Measurements from ENCODE around the gene UBE2U. TPM values are rescaled to one million over a fixed set of nuclear protein-coding genes. Genes with fewer than 3 reads are reported as not detected.

UBE2U gene
- total and polyA plus RNA-seq, 2 experiments from 2014 or later = not detected

DNA sequence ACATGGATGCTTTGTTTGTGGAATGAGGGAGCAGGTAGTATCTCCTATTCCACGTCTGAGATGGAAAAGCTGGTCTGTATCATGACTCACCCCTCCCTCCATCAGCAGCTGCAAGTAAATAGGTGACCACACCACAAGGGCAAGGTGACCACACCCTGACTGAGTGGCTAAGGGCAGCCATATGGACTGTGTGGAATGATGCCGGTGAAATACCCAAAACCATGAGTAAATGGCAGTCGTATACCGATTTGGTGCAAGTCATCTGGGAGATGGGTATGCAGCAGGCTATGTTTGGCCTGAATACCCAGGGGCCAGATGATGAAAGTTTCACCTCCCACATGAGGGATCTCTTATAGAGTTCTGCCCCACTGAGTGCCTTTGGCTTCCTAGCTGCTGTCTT, 15.8 kb upstream of the UBE2U start:
- Histone ChIP-seq H3K36me3 (ENCODE audit: insufficient read depth) (no peaks in the 10 kb centered on the region), H2AFZ (no peak overlapping the region), H3K27ac (ENCODE audit: low read depth) (no peak overlapping the region), H3F3A (replicated peaks; ENCODE audit: low read depth) (no peaks in the 10 kb centered on the region), H3K4me3 (no peak overlapping the region), H3K79me2 (replicated peaks; ENCODE audit: insufficient read depth) (no peaks in the 10 kb centered on the region), H3K9me2 (ENCODE audit: insufficient read depth) (peaks cover 7% of the 10 kb centered on the region; the same call in 1 of the 2 replicates), H3K4me2 (no peak overlapping the region), H3K27me3 (ENCODE audit: insufficient read depth) (no peaks in the 10 kb centered on the region), H3K4me1 (ENCODE audit: insufficient read depth) (peaks cover 4% of the 10 kb centered on the region; the same call in 1 of the 2 replicates), H4K20me1 (replicated peaks; ENCODE audit: insufficient read depth) (no peaks in the 10 kb centered on the region)
- DNase-seq (ENCODE audit: low spot score) (no peak), ATAC-seq (no peak)
- TF ChIP-seq, protein P1, sequence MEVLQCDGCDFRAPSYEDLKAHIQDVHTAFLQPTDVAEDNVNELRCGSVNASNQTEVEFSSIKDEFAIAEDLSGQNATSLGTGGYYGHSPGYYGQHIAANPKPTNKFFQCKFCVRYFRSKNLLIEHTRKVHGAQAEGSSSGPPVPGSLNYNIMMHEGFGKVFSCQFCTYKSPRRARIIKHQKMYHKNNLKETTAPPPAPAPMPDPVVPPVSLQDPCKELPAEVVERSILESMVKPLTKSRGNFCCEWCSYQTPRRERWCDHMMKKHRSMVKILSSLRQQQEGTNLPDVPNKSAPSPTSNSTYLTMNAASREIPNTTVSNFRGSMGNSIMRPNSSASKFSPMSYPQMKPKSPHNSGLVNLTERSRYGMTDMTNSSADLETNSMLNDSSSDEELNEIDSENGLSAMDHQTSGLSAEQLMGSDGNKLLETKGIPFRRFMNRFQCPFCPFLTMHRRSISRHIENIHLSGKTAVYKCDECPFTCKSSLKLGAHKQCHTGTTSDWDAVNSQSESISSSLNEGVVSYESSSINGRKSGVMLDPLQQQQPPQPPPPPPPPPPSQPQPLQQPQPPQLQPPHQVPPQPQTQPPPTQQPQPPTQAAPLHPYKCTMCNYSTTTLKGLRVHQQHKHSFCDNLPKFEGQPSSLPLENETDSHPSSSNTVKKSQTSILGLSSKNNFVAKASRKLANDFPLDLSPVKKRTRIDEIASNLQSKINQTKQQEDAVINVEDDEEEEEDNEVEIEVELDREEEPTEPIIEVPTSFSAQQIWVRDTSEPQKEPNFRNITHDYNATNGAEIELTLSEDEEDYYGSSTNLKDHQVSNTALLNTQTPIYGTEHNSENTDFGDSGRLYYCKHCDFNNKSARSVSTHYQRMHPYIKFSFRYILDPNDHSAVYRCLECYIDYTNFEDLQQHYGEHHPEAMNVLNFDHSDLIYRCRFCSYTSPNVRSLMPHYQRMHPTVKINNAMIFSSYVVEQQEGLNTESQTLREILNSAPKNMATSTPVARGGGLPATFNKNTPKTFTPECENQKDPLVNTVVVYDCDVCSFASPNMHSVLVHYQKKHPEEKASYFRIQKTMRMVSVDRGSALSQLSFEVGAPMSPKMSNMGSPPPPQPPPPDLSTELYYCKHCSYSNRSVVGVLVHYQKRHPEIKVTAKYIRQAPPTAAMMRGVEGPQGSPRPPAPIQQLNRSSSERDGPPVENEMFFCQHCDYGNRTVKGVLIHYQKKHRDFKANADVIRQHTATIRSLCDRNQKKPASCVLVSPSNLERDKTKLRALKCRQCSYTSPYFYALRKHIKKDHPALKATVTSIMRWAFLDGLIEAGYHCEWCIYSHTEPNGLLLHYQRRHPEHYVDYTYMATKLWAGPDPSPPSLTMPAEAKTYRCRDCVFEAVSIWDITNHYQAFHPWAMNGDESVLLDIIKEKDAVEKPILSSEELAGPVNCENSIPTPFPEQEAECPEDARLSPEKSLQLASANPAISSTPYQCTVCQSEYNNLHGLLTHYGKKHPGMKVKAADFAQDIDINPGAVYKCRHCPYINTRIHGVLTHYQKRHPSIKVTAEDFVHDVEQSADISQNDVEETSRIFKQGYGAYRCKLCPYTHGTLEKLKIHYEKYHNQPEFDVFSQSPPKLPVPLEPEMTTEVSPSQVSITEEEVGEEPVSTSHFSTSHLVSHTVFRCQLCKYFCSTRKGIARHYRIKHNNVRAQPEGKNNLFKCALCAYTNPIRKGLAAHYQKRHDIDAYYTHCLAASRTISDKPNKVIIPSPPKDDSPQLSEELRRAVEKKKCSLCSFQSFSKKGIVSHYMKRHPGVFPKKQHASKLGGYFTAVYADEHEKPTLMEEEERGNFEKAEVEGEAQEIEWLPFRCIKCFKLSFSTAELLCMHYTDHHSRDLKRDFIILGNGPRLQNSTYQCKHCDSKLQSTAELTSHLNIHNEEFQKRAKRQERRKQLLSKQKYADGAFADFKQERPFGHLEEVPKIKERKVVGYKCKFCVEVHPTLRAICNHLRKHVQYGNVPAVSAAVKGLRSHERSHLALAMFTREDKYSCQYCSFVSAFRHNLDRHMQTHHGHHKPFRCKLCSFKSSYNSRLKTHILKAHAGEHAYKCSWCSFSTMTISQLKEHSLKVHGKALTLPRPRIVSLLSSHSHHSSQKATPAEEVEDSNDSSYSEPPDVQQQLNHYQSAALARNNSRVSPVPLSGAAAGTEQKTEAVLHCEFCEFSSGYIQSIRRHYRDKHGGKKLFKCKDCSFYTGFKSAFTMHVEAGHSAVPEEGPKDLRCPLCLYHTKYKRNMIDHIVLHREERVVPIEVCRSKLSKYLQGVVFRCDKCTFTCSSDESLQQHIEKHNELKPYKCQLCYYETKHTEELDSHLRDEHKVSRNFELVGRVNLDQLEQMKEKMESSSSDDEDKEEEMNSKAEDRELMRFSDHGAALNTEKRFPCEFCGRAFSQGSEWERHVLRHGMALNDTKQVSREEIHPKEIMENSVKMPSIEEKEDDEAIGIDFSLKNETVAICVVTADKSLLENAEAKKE (CRISPR knock-in tag; IDR thresholded peaks at IDR 0.05) = no peak
- TF ChIP-seq POLR2AphosphoS5 (IDR thresholded peaks at IDR 0.05; ENCODE audit: low read depth) (no peak), JUNB (IDR thresholded peaks at IDR 0.05; ENCODE audit: unreplicated experiment) (no peak), STAT1 (IDR thresholded peaks at IDR 0.05; ENCODE audit: unreplicated experiment) (no peak), CREB1 (CRISPR knock-in tag; IDR thresholded peaks at IDR 0.05; ENCODE audit: low read depth) (no peak), NANOG (IDR thresholded peaks at IDR 0.05; ENCODE audit: borderline replicate concordance) (no peak), ZNF114 (CRISPR knock-in tag; IDR thresholded peaks at IDR 0.05) (no peak), EZH2phosphoT487 (IDR thresholded peaks at IDR 0.05; ENCODE audit: unreplicated experiment) (no peak), ZNF331 (CRISPR knock-in tag; IDR thresholded peaks at IDR 0.05; ENCODE audit: low read depth) (no peak), EZH2 (IDR thresholded peaks at IDR 0.05; ENCODE audit: low read depth, unreplicated experiment) (no peak)
- TF ChIP-seq, protein P2, sequence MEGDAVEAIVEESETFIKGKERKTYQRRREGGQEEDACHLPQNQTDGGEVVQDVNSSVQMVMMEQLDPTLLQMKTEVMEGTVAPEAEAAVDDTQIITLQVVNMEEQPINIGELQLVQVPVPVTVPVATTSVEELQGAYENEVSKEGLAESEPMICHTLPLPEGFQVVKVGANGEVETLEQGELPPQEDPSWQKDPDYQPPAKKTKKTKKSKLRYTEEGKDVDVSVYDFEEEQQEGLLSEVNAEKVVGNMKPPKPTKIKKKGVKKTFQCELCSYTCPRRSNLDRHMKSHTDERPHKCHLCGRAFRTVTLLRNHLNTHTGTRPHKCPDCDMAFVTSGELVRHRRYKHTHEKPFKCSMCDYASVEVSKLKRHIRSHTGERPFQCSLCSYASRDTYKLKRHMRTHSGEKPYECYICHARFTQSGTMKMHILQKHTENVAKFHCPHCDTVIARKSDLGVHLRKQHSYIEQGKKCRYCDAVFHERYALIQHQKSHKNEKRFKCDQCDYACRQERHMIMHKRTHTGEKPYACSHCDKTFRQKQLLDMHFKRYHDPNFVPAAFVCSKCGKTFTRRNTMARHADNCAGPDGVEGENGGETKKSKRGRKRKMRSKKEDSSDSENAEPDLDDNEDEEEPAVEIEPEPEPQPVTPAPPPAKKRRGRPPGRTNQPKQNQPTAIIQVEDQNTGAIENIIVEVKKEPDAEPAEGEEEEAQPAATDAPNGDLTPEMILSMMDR (conservative IDR thresholded peaks at IDR 0.05; ENCODE audit: low read depth in 2 of 2) = no peak
- TF ChIP-seq, protein P3, sequence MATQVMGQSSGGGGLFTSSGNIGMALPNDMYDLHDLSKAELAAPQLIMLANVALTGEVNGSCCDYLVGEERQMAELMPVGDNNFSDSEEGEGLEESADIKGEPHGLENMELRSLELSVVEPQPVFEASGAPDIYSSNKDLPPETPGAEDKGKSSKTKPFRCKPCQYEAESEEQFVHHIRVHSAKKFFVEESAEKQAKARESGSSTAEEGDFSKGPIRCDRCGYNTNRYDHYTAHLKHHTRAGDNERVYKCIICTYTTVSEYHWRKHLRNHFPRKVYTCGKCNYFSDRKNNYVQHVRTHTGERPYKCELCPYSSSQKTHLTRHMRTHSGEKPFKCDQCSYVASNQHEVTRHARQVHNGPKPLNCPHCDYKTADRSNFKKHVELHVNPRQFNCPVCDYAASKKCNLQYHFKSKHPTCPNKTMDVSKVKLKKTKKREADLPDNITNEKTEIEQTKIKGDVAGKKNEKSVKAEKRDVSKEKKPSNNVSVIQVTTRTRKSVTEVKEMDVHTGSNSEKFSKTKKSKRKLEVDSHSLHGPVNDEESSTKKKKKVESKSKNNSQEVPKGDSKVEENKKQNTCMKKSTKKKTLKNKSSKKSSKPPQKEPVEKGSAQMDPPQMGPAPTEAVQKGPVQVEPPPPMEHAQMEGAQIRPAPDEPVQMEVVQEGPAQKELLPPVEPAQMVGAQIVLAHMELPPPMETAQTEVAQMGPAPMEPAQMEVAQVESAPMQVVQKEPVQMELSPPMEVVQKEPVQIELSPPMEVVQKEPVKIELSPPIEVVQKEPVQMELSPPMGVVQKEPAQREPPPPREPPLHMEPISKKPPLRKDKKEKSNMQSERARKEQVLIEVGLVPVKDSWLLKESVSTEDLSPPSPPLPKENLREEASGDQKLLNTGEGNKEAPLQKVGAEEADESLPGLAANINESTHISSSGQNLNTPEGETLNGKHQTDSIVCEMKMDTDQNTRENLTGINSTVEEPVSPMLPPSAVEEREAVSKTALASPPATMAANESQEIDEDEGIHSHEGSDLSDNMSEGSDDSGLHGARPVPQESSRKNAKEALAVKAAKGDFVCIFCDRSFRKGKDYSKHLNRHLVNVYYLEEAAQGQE (IDR thresholded peaks at IDR 0.05; ENCODE audit: unreplicated experiment) = no peak
- TF ChIP-seq, protein P4, sequence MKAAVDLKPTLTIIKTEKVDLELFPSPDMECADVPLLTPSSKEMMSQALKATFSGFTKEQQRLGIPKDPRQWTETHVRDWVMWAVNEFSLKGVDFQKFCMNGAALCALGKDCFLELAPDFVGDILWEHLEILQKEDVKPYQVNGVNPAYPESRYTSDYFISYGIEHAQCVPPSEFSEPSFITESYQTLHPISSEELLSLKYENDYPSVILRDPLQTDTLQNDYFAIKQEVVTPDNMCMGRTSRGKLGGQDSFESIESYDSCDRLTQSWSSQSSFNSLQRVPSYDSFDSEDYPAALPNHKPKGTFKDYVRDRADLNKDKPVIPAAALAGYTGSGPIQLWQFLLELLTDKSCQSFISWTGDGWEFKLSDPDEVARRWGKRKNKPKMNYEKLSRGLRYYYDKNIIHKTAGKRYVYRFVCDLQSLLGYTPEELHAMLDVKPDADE (IDR thresholded peaks at IDR 0.05) = no peak
- no peak overlapping the region for H3K27ac Mint-ChIP-seq
- peaks cover 7% of the 10 kb centered on the region; the same call in 2 of the 3 replicates for H3K9me3 Mint-ChIP-seq
- no peaks in the 10 kb centered on the region; the same call in 2 of the 3 replicates for H3K36me3 Mint-ChIP-seq (ENCODE audit: low read depth)
- H3K4me1 Mint-ChIP-seq = peaks cover 15% of the 10 kb centered on the region
- no peak overlapping the region for H3K4me3 Mint-ChIP-seq
- peaks cover 3% of the 10 kb centered on the region for H3K27me3 Mint-ChIP-seq (ENCODE audit: insufficient read depth, low read depth, poor library complexity)

Data from GM23338 (cell line).